HepG2 (cell line): Measurements from ENCODE around the gene MLH1. TPM values are rescaled to one million over a fixed set of nuclear protein-coding genes. Genes with fewer than 3 reads are reported as not detected.

Experiments
- ATAC-seq: fragments of 200-7000 bp; cut with Tn5 transposase; 3 replicates; pipeline ENCODE4 v1.9.1; 2020; ENCODE audit warnings: mild to moderate bottlenecking, moderate library complexity
- BruUV-seq: library from RNA; stranded (reverse); fragments of 400-500 nt; replicated peaks from 2 replicates; lab custom pipeline; 2021; lab: Mats Ljungman, UMichigan
- CTCF ChIA-PET: fragments of 300-600 bp; formaldehyde crosslinking; extraction: SDS; loops from one replicate; lab custom pipeline; 2021; ENCODE audit warnings: low total read pairs, inconsistent platforms, low intra/inter-chr PET ratio; lab: Yijun Ruan, JAX
- POLR2A ChIA-PET: fragments of 350-600 bp; sonication (Branson Sonifier 250); formaldehyde crosslinking; loops from one replicate; lab custom pipeline; 2020; ENCODE audit warnings: antibody characterized with exemption, inconsistent platforms; lab: Yijun Ruan, JAX
- DNase-seq: peaks from one replicate; pipeline ENCODE4 v3.0.0-alpha.2; 2015; ENCODE audit warnings: low spot score
- FAIRE-seq: peaks from 3 replicates; lab custom pipeline; 2011; peaks lifted over from hg19 to GRCh38; lab: Jason Lieb, UNC
- H2AFZ ChIP-seq: one replicate; pipeline ENCODE4 v1.6.1; 2011; ENCODE audit warnings: low read length, inconsistent platforms
- H3K27ac ChIP-seq: fragments of 300-600 bp; 3 replicates; pipeline ENCODE4 v1.8.0; 2011; ENCODE audit warnings: mixed run types, mild to moderate bottlenecking, mixed read lengths, low read length, inconsistent platforms; ENCODE audit not compliant: insufficient read depth; ENCODE audit errors: extremely low read length
- H3K27me3 ChIP-seq, 2 experiments: fragments of 200-600 bp in 1 of 2; 2 replicates in 1 of 2; 3 replicates in 1 of 2; pipeline versions ENCODE4 v1.6.0 to v1.8.0; 2011; ENCODE audit warnings: low read length in 2 of 2, mild to moderate bottlenecking in 2 of 2, moderate library complexity in 2 of 2, inconsistent platforms in 1 of 2; ENCODE audit not compliant: insufficient read depth in 2 of 2, control insufficient read depth in 1 of 2
- H3K36me3 ChIP-seq, 2 experiments: fragments of 200-600 bp in 1 of 2; replicated peaks in 1 of 2; 2 replicates in 1 of 2; 3 replicates in 1 of 2; pipeline versions ENCODE4 v1.5.1 to v1.8.0; 2011; ENCODE audit warnings: low read length in 2 of 2, inconsistent platforms in 1 of 2; ENCODE audit not compliant: insufficient read depth in 2 of 2, control insufficient read depth in 1 of 2
- H3K4me1 ChIP-seq: 2 replicates; pipeline ENCODE4 v1.5.1; 2012; ENCODE audit warnings: low read length, inconsistent platforms; ENCODE audit not compliant: insufficient read depth
- H3K4me2 ChIP-seq: 2 replicates; pipeline ENCODE4 v1.6.0; 2011; ENCODE audit warnings: low read depth, low read length, inconsistent platforms
- H3K4me3 ChIP-seq, 3 experiments: fragments of 200-600 bp in 1 of 3; sonication (generic), shearing (Covaris generic) in 1 of 3; replicated peaks in 1 of 3; 2 replicates each; pipeline ENCODE4 v1.5.1; 2011 to 2016; ENCODE audit warnings: low read length in 3 of 3, inconsistent platforms in 2 of 3, low read depth in 2 of 3, mild to moderate bottlenecking in 2 of 3, control low read depth in 1 of 3, mixed read lengths in 1 of 3; ENCODE audit not compliant: insufficient read depth in 1 of 3
- H3K79me2 ChIP-seq: one replicate; pipeline ENCODE4 v1.6.1; 2011; ENCODE audit warnings: low read length, inconsistent platforms; ENCODE audit not compliant: insufficient read depth
- H3K9ac ChIP-seq: 2 replicates; pipeline ENCODE4 v1.6.0; 2011; ENCODE audit warnings: mild to moderate bottlenecking, low read depth, low read length, inconsistent platforms; ENCODE audit not compliant: insufficient read depth
- H3K9me3 ChIP-seq: 2 replicates; pipeline ENCODE4 v1.5.1; 2012; ENCODE audit warnings: mild to moderate bottlenecking, low read length
- H4K20me1 ChIP-seq: 2 replicates; pipeline ENCODE4 v1.6.0; 2011; ENCODE audit warnings: inconsistent platforms, mild to moderate bottlenecking, low read length, moderate library complexity; ENCODE audit not compliant: insufficient read depth
- ASH2L ChIP-seq: fragments of 300-600, 200-600 bp; sonication (generic); IDR thresholded peaks from 2 replicates; pipeline ENCODE4 v1.7.0; 2017; ENCODE audit warnings: low read depth, mild to moderate bottlenecking, moderate library complexity, mixed read lengths, low read length; ENCODE audit not compliant: insufficient read length
- CEBPB ChIP-seq: IDR thresholded peaks from 2 replicates; pipeline ENCODE4 v1.6.1; 2011; ENCODE audit warnings: low read depth, low read length, improper control_type of control experiment, borderline replicate concordance
- CEBPG ChIP-seq: IDR thresholded peaks from 2 replicates; pipeline ENCODE4 v1.6.1; 2016
- CENPT ChIP-seq: sonication (generic); formaldehyde crosslinking; IDR thresholded peaks from 2 replicates; pipeline ENCODE4 v1.8.0; 2022; ENCODE audit warnings: low read depth, mild to moderate bottlenecking, moderate library complexity, missing genetic modification reagents
- KDM3A ChIP-seq: IDR thresholded peaks from 2 replicates; pipeline ENCODE4 v1.6.1; 2018; ENCODE audit warnings: low read depth, missing compliant biosample characterization
- NFE2 ChIP-seq: sonication (generic); formaldehyde crosslinking; IDR thresholded peaks from 2 replicates; pipeline ENCODE4 v1.4.0; 2020; ENCODE audit warnings: missing genetic modification reagents
- SNAPC2 ChIP-seq: sonication (generic); formaldehyde crosslinking; IDR thresholded peaks from 2 replicates; pipeline ENCODE4 v1.8.1; 2022; ENCODE audit warnings: mild to moderate bottlenecking, missing genetic modification reagents
- ZNF605 ChIP-seq: sonication (generic); formaldehyde crosslinking; IDR thresholded peaks from 2 replicates; pipeline ENCODE4 v1.8.0; 2022; ENCODE audit warnings: mild to moderate bottlenecking, missing genetic modification reagents
- ZNF850 ChIP-seq: sonication (generic); formaldehyde crosslinking; conservative IDR thresholded peaks from 2 replicates; pipeline ENCODE4 v1.9.0; 2021; ENCODE audit warnings: mild to moderate bottlenecking, missing genetic modification reagents
- WGBS: methylation state at CpG from one replicate; pipeline ENCODE4 v1.1.6; 2017; ENCODE audit warnings: low lambda C conversion rate; 5-methylcytosine and 5-hydroxymethylcytosine counted together
- in situ Hi-C: cut with HindIII; loops from 2 replicates; pipeline ENCODE4 v1.10.0; 2017; ENCODE audit warnings: low pct_unique_long_range_greater_than_20kb; ENCODE audit not compliant: extremely low pct_ligation_motif_present
- intact Hi-C: fragments of 100-400 bp; cut with micrococcal nuclease; formaldehyde crosslinking; loops from one replicate; pipeline ENCODE4 v1.10.0; 2022; ENCODE audit not compliant: unreplicated experiment
- polyA plus RNA-seq, 8 experiments: library from polyadenylated mRNA; depleted of rRNA in 3 of 8; stranded (reverse) in 7 of 8; unstranded in 1 of 8; fragments of >200 nt; fragmentation: Illumina TruSeq in 4 of 8; extraction: Trizol in 4 of 8; gene quantifications; 2 replicates each; pipeline versions ENCODE4 v1.2.1 to v1.2.3, GENCODE V29; 2011 to 2016; ENCODE audit warnings: low read depth in 4 of 8, missing spikeins in 1 of 8, mixed read lengths in 1 of 8; ENCODE audit not compliant: insufficient read depth in 1 of 8
- total RNA-seq, 5 experiments: library from RNA; depleted of rRNA; stranded (reverse); fragments of >200 nt; fragmentation: Illumina TruSeq; extraction: Trizol; gene quantifications; 2 replicates each; pipeline ENCODE4 v1.2.3, GENCODE V29; 2016; ENCODE audit warnings: low read depth in 1 of 5
- TF ChIP-seq, protein P1 (sequence below): sonication (generic); formaldehyde crosslinking; IDR thresholded peaks from 2 replicates; pipeline ENCODE4 v1.5.0; 2020; ENCODE audit warnings: missing genetic modification reagents
- TF ChIP-seq, protein P2 (sequence below): IDR thresholded peaks from 2 replicates; pipeline ENCODE4 v1.6.1; 2016; ENCODE audit warnings: low read depth, borderline replicate concordance

MLH1 gene
- total and polyA plus RNA-seq, 2 of the 13 experiments (the other 11 are each of a cell fraction or from before 2014, with no cell fraction given), result 29.5 to 70.8 TPM

DNA sequence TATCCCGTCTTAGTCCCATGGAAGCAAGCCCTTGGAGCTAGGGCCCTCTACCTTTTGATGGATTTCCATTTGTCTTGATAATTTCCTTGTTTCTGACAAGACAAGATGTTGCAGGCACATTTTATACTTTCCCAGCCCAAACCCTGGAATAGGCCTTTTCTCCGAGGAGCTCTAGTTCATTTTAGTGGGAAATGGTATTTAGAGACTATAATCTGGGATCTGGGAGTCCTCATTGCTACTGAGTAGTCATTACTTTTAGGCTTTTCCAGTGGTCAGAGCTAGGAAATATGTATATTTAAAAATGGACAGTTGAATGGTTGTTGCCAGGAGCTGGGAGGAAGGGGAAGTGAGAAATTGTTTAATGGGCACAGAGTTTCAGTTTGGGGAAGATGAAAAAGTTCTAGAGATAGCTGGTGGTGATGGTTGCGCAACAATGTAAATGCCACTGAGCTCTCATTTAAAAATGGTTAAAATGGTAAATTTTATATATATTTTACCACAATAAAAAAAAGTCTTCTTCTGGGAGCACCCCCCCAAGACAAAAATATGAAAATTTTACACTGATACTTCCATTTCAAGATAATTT is 31.6 kb downstream of the MLH1 start:
- Histone ChIP-seq H3K27me3 (no peaks in the 10 kb centered on the region), H4K20me1 (no peaks in the 10 kb centered on the region), H3K36me3 (peaks cover 34 to 76% of the 10 kb centered on the region in 2 experiments), H3K9me3 (0 out of 2 replicates have a peak, but pooled peaks cover 4% of the 10 kb centered on the region), H3K4me1 (no peaks in the 10 kb centered on the region), H3K9ac (no peak overlapping the region), H3K4me3 (no peak overlapping the region), H3K79me2 (no peaks in the 10 kb centered on the region), H3K4me2 (no peak overlapping the region), H2AFZ (no peak overlapping the region), H3K27ac (no peak overlapping the region)
- TF ChIP-seq CEBPG, result peak; percentile 53
- TF ChIP-seq CEBPB, result peak; percentile 87
- TF ChIP-seq SNAPC2, result no peak
- peak; percentile 66 for TF ChIP-seq ZNF605 (CRISPR knock-in tag)
- no peak for TF ChIP-seq NFE2
- ATAC-seq (no peak), FAIRE-seq (no peak), DNase-seq (no peak)
- POLR2A ChIA-PET, result interaction anchor here (1.9 kb wide), 1 partner anchor 32 kb away, joined by 7 read pairs; the partner anchor contains the start of genes EPM2AIP1 and MLH1
- over 99% methylated on average over 3 of the region's 3 CpGs for WGBS
- CTCF ChIA-PET, result interaction anchor here (1.8 kb wide), 1 partner anchor 188 kb away, joined by 5 read pairs; no protein-coding TSS in a partner anchor
- intact Hi-C loops, result loop anchor here (1.0 to 5.0 kb wide), 2 partner anchors 188 to 233 kb away; no protein-coding TSS in a partner anchor
- in situ Hi-C loops, result loop anchor here (10.0 kb wide), 1 partner anchor 190 kb away; no protein-coding TSS in a partner anchor
- no TSS peak for BruUV-seq

DNA sequence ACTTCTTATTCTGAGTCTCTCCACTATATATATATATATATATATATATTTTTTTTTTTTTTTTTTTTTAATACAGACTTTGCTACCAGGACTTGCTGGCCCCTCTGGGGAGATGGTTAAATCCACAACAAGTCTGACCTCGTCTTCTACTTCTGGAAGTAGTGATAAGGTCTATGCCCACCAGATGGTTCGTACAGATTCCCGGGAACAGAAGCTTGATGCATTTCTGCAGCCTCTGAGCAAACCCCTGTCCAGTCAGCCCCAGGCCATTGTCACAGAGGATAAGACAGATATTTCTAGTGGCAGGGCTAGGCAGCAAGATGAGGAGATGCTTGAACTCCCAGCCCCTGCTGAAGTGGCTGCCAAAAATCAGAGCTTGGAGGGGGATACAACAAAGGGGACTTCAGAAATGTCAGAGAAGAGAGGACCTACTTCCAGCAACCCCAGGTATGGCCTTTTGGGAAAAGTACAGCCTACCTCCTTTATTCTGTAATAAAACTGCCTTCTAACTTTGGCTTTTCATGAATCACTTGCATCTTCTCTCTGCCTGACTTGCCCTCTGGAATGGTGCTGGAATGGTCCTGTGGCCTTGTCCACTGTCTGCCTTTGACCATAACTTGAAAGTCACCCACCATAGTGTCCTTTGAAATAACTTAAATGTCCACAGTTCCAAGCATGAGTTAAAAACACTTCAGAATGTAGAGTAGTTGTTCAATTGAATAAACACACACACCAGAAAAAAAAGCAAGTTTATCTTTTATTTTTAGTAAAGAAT is 32.4 kb downstream of the MLH1 start:
- no peaks in the 10 kb centered on the region for H3K27me3 ChIP-seq
- no peaks in the 10 kb centered on the region for H3K4me1 ChIP-seq
- ChIA-PET CTCF (no interaction called here), POLR2A (interaction anchor here (1.9 kb wide), 1 partner anchor 33 kb away, joined by 7 read pairs; the partner anchor contains the start of genes EPM2AIP1 and MLH1)
- intact Hi-C loops, result loop anchor here (5.0 kb wide), 1 partner anchor 233 kb away; no protein-coding TSS in a partner anchor
- 0 out of 2 replicates have a peak, but pooled peaks cover 4% of the 10 kb centered on the region for H3K9me3 ChIP-seq
- DNase-seq (no peak), FAIRE-seq (no peak), ATAC-seq (no peak)
- H3K4me3 ChIP-seq, result no peak overlapping the region
- no peak overlapping the region for H3K9ac ChIP-seq
- no peaks in the 10 kb centered on the region for H4K20me1 ChIP-seq
- peaks cover 28 to 74% of the 10 kb centered on the region in 2 experiments for H3K36me3 ChIP-seq
- no peak overlapping the region for H2AFZ ChIP-seq
- no peak overlapping the region for H3K27ac ChIP-seq
- BruUV-seq, result no TSS peak
- H3K4me2 ChIP-seq, result no peak overlapping the region
- 100% methylated on average over 3 of the region's 3 CpGs for WGBS
- in situ Hi-C loops, result loop anchor here (10.0 kb wide), 1 partner anchor 189 kb away; no protein-coding TSS in a partner anchor
- H3K79me2 ChIP-seq, result no peaks in the 10 kb centered on the region
- TF ChIP-seq ASH2L (no peak), KDM3A (CRISPR knock-in tag) (no peak), CENPT (CRISPR knock-in tag) (no peak), ZNF850 (CRISPR knock-in tag) (no peak)
- TF ChIP-seq, protein P1, sequence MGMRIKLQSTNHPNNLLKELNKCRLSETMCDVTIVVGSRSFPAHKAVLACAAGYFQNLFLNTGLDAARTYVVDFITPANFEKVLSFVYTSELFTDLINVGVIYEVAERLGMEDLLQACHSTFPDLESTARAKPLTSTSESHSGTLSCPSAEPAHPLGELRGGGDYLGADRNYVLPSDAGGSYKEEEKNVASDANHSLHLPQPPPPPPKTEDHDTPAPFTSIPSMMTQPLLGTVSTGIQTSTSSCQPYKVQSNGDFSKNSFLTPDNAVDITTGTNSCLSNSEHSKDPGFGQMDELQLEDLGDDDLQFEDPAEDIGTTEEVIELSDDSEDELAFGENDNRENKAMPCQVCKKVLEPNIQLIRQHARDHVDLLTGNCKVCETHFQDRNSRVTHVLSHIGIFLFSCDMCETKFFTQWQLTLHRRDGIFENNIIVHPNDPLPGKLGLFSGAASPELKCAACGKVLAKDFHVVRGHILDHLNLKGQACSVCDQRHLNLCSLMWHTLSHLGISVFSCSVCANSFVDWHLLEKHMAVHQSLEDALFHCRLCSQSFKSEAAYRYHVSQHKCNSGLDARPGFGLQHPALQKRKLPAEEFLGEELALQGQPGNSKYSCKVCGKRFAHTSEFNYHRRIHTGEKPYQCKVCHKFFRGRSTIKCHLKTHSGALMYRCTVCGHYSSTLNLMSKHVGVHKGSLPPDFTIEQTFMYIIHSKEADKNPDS (CRISPR knock-in tag), result no peak
- TF ChIP-seq, protein P2, sequence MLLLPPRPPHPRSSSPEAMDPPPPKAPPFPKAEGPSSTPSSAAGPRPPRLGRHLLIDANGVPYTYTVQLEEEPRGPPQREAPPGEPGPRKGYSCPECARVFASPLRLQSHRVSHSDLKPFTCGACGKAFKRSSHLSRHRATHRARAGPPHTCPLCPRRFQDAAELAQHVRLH (CRISPR knock-in tag), result no peak
